HG02642 (cell line): ENCODE data around the gene AAGAB.

ENCODE experiments used
- ATAC-seq: cut with Tn5 transposase; IDR thresholded peaks from one replicate; pipeline ENCODE4 v1.9.1; 2021; ENCODE audit warnings: mild to moderate bottlenecking; ENCODE audit not compliant: unreplicated experiment, poor library complexity

Gene AAGAB

DNA sequence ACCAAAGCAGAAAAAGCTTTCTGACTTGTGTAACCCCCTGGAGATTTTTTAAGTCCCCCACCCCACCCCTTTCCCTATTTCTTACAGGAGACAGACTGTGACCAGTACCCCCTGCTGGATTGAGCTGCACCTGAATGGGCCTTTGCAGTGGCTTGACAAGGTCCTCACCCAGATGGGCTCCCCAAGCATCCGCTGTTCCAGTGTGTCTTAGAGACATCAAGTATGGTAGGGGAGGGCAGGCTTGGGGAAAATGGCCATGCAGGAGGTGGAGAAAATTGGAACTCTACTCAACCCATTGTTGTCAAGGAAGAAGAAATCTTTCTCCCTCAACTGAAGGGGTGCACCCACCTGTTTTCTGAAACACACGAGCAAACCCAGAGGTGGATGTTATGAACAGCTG is 64.1 kb downstream of the AAGAB start:
- no peak for ATAC-seq

DNA sequence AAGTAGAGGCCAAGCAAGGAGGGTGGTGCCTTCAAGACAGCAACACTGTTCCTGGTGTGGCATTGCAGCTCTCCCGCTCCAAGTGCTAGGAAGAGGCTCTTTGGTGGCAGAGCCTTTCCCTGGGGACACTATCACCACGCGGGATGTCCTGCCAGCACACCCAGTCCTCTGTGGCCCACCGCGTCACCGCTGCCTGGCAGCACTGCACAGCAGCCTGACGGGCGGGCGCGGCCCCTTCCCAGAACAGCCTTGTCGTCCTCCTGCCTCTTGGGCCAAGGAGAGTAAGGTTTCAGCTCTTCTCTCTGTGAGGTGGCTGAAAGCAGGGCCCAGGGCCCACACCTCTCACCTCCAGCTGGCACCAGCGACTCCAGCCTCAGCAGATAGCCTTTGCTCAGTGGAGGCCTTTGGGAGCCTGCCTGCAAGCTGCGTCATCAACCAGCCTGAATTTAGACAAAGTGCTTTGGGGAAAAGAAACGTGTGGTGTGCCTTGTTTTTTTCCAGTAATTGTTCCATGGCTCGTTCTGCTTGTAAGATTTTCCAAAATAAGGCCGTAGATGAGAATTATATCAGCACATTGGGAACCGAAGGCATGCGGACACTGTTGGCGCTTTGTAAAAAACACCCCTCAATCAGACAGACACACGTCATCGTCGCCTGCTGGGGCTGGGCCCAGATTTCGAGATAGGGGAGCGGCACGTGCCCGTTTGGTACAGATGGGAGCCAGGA is 65.0 kb downstream of the AAGAB start:
- ATAC-seq, result no peak

DNA sequence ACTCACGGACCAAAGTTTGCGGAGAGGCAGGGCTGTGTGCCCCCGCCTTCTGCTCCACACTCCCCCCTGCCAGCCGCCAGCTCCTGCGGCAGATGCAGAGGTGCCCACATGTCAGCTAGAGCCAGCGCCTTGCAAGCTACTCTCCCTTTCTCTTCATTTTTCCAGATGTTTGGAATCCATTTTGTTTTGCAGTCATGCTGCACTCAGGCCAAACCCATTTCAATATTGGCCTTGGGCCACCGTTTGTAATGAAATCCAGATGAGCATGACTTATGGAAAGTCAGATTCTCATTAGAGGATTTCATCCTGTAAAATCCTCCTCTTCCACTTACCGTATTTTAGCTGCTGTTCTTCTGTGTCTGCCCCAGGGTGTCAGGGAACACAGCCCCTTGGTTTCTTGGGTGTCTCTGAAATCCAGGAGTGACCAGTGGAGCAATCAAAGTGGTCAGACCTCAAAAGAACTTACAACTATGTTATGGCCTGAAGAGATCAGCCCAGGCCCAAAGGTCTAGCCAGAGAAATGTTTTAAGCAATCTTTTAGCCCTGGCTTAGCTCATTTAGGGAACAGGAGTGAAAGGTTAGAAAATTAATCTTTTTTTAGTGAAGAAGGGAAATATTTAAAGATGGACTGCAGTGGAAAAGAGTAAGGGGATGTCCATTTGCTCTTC is 65.8 kb downstream of the AAGAB start:
- no peak for ATAC-seq

DNA sequence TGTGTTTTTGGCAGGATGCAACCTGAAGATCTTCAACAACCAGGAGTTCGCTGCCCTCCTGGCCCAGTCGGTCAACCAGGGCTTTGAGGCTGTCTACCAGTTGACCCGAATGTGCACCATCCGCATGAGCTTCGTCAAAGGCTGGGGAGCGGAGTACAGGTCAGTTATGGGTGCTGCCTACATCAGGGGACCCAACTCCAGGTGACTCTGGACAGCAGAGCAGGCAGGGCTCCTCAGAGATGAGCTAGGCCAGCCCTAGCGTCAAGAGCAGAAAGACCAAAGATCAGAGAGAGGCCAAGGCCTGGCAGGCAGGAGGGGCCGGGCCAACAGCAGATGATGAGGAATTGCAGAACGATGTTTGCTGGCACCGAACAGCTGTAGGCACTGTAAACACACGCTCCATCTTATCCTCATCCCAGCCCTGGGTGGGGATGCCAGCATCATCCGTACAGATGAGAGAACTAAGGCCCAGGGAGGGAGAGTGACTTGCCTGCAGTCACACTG is 67.1 kb downstream of the AAGAB start:
- no peak for ATAC-seq

DNA sequence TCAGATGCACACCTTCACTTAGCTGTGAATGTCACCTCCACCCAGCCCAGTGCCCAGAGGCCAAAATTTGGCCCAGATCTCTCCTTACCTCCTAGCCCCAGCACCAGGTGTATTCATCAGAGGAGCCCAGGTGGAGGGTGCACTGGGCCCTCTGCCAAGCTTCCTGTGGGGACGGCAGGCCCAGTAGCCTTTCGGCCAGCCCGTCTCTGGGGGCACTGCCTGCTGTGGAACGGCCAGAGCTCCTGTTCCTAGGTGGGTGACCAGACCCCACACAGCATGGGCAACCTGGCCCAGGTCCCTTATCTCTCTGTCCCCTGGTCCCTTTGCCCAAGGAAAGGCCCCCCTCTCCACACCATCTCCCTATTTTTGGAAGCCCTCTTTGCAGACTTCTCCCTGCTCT is 67.8 kb downstream of the AAGAB start:
- no peak for ATAC-seq

DNA sequence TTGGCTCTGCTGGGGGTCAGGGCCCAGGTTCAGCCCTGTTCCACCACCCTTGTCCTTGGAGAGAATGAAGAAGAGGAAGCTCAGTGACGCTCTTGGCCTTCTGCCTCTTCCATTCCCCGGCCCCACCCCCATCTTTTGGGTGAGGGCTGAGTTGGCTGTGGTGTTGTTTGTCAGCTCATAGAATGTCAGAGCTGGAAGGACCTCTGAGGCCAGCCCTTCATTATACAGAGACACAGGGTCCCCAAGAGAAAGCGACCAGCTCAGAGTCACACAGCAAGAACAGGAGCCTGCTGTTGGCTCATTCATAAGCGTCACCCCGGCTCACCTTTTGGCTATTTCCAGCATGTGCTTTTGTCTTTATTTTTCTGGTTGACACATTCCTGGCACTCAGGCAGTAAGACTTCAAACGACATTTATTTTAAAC is 68.2 kb downstream of the AAGAB start:
- no peak for ATAC-seq

DNA sequence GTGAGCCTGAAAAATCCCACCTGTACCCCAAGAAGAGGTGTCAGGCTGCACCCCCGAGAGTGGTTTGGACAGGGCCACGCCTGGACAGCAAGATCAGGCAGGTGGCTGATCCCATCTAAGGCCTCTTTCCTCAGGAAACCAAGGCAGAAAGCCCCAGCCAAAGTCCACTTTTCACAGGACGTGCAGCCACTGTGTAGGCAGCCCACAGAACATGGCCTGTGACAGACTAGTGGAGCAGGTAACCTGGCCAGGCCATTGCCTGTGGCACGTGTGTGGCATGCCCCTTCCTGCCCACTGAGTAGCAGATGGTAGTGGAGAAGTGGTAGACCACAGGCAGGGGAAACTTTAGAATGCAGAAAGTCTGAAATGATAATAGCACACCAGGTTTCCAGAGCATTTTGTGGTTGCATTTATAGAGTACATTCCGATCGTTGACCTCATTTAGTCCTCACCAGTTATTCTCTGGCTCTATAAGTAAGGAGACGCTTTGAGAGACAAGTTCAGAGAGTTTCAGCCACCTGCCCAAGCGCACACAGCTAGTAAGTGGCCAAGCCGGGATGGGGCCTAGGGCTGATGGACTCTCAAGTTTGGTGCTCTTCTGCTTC is 68.7 kb downstream of the AAGAB start:
- ATAC-seq, result no peak

DNA sequence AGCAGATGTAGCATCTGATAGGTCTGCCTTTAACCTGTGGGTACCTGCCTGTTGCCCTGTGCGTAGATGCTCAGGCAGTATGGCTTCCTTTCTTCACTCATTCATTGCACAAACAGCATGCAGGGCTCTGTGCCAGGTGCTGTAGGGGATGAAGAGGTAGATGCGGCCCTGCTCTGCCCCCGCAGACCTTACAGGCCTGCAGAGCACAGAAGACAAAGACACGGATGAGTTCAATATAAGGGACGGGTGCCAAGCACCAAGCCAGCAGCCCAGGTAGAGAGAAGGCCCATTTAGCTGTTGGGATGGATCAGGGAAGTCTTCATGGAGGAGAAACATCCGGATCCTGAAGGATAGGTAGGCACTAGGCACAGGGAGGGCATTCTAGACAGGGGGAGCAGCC is 69.4 kb downstream of the AAGAB start:
- ATAC-seq, result no peak

DNA sequence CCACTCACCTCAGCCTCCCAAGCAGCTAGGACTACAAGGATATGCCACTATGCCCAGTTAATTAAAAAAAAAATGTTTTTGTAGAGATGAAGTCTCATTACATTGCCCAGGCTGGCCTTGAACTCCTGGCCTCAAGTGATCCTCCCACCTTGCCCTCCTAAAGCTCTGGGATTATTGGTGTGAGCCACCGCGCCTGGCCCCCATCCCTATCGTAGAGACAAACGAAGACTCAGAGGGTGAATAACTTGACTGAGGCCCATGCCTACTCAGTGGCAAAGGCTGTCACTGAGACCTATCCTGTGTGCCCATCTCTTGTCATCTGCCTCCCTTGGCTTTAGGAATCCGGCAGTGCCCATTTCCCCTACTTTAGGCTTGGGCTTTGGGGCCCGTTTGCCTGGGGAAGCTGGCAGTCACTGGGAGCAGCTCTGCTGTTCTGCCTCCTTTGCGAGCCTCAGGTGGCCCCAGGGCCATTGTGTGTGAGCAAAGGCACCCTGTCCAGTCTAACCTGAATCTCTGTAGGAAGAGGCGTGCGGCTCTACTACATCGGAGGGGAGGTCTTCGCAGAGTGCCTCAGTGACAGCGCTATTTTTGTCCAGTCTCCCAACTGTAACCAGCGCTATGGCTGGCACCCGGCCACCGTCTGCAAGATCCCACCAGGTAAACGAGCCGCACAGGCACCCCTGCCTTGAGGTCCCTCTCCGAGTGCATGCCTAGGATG is 70.1 kb downstream of the AAGAB start:
- ATAC-seq, result no peak

DNA sequence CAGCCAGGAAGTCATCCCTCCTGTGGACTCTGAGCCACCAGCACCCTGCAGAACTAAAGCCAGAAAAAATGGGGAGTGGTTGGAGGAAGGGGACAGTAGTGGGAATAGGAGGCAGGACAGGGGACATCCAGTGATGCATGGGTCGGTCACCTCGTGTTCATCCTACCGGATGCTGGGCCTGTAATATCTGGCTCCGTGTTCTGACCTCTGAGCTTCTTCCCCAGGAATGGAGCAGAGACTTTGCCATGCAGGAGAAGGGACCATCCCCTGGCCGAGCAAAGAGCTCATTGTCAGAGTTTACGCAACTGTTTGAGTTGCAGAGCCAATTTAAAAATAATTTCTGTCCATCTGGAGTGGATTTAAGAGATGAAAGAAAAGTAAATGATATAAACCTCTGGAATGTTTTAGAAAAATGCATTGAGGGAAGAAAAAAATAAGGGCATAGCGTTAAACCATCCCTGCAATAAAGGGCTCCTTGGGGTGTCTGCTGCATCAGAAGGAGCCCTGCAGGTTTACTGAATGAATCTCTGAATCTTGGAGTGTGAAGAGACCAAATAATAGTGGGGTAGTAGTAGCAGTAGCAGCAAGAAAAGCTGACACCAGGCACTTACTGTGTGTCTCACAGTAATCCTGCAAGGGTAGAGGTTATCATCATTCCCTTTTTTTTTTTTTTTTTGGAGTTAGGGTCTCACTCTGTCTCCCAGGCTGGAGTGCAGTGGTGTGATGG is 70.9 kb downstream of the AAGAB start:
- ATAC-seq, result no peak

DNA sequence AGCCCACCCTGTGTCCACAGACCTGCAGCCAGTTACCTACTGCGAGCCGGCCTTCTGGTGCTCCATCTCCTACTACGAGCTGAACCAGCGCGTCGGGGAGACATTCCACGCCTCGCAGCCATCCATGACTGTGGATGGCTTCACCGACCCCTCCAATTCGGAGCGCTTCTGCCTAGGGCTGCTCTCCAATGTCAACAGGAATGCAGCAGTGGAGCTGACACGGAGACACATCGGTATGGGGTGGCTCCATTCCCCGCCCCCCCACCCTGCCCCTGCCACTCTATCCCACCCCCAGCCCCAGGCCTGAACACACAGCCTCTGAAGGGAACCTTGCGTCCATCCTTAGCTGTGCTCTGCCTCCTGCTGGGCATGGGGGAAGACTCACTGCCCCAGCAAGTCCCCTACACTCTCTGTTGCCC is 73.2 kb downstream of the AAGAB start:
- no peak for ATAC-seq

DNA sequence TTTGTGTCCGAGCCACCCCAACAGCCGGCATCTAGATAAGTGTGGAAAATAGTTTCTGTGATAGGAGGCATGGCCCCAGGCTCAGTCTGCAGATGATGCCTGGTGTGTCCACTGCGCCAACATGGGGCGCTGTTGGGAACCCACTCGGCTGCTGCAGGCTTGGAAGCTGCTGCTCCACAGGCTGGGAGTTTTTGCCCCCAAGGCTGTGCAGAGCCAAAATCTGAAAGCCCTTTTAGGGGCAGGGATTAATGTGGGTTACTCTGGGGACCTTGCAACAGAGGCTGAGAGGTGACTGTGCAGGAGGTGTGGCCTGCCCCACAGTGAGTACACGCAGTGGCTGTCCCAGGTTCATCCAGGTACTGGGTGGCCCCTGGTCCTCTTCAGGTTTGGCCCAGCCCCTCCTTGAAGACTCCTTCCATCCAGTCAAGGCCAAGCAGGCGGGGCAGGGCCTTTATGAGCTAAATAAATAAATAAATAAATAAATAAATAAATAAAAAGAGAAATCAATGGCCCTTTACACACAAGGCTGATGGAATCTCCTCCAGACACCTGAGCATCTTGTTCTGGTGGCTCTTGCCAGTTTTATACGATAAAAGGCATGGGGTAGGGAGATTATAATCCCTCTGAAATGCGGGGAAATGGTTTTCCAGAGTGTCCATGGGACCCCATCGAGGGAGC is 73.8 kb downstream of the AAGAB start:
- no peak for ATAC-seq

DNA sequence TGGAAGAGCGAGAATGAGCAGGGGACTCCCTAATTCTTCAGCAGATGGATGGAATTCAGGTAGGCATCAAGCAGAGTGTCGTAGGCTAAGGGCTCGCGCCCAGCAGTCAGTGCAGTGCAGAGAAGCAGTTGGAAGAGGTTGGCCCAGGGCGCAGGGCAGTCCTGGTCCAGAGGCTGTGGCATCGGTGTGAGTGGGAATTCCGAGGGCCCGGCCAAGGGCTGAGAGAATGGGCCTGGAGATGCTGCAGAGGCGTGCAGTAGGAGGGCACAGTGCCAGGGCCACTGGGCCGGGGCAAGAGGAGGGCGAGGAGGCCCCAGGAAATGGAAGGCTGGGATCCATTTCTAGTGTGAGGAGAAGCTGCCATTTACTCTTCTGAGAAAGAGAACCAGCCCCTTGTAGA is 74.4 kb downstream of the AAGAB start:
- no peak for ATAC-seq

DNA sequence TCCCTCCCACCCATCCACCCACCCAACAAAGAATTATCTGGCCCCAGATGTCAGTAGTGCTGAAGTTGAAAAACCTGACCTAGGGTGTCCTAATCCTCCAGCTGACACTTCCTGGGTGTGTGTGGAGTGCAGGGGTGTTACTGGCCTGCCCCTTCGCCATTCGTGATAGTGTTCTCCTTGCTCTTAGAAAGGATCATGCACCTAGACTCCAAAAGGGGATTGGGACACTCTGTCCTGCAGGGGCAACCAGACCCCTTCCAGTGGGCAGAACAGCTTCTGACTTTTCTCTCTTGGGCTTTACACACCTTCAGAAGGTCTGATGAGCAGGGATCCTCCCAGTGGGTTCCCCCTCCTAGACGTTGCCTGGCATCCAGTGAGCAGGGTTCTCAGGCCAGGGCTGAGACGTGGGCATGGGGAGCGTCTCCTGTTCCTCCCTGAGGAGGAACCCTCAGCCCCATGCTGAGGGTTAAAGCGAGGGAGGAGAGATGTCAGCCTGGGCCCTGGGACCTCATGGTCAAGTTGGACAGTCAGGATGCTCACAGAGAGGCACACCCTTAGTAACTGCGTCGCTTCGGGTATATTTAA is 75.0 kb downstream of the AAGAB start:
- no peak for ATAC-seq

DNA sequence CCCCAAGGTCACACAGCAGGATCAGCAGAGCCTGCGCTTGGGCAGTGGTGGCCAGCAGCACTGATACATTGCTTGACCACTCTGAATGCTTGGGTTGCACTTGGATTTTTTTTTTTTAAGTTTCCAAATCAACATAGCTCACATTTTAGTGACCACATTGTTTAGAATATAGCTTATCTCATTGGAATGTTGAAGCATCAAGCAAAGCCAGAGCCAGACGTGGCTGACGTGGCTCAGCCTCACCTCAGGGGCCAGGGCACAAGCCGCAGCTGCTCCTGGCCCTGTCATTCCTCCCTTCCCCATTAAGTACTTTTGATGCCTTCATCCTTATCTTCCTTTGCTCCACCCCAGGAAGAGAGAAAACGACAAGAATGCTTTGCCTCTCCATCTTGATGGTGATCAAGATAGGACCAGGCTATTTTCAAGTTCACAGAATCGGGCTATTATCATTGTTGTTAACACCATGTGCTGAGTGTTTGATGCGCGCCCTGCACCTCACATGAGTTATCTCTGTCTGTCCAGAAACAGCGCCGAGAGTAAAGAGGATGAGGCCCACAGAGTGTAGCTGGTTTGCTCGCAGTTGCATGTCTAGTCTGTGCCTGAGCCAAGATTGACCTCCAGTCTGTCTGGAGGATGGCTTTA is 75.8 kb downstream of the AAGAB start:
- ATAC-seq, result no peak

DNA sequence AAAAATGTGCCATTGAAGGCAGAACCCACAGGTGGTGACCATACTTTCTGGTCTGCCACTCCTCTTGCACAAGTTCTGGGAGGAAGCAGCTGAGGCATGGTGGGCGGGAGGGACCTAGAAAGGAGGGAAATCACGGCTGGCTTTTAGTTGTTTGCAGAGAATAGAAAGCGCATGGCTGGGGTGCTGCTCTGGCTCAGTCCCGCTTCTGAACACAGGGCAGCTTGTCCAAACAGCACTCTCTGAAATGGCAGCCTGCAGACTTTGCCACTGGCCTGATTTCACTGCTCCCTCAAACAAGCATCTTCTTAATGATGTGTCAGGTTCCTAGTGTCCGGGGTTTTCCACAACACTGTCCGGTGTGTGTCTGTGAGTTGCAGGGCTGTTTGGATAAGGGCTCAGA is 76.7 kb downstream of the AAGAB start:
- no peak for ATAC-seq

DNA sequence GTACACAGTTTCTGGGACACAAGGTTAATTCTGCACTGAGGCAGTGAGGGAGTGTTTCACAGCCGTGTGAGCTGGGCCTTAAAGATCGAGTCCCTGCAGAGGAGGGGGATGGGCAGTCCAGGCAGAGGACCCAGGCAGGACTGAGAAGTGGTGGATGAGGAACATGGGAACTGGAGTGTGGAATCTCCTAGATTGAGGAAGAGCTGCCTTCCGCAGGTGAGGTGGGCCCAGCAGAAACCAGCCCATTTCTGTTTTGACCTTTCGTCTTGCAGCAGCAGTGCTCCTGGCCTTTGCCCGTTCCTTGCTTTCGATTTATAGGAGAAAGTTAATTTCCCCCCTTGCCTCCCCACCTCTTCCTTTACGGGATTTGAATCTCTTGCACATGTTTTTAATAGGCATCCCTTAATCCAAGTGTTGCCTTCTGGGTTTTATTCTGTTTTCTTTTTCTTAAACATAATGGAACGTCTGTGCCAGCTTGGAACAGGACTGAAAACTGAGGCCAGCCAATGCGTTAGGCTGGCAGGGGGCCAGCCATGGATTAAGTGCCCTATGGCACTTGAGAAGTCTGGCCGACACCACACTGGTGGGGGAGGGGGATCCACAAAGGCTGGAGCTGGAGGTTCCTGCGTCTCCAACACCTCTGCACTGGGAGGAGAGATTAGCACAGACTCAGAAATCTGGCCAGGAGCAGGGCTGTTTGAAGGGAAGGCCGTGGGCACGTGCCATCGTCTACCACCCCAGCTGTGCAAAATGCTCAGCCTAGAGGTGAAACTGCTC is 78.1 kb downstream of the AAGAB start:
- no peak for ATAC-seq

DNA sequence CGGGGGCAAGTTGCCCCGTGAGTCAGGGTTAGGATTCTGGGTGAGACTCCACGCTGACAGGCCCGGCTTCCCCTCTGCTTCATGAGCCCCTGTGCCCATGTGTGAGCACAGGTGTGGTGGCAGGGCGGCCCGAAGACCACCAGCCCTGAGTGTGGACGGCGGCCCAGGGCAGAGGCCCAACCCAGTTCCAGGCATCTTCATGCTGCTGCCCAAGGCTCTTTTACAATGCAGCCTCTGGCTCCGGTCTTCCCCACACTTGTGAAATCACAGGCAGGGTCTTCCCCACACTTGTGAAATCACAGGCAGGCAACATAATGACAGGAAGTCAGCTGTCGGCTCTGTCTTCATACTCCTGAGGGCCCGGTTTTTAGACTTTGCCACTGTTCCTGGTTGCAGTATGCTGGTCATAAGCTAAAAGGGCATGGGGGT is 78.8 kb downstream of the AAGAB start:
- no peak for ATAC-seq
